ENCODE measurements around the gene RFNG. TPM values are rescaled to one million over a fixed set of nuclear protein-coding genes. Genes with fewer than 3 reads are reported as not detected.

Gene RFNG
- total RNA-seq, 1 experiment from 2014 or later = 52.0 TPM

DNA sequence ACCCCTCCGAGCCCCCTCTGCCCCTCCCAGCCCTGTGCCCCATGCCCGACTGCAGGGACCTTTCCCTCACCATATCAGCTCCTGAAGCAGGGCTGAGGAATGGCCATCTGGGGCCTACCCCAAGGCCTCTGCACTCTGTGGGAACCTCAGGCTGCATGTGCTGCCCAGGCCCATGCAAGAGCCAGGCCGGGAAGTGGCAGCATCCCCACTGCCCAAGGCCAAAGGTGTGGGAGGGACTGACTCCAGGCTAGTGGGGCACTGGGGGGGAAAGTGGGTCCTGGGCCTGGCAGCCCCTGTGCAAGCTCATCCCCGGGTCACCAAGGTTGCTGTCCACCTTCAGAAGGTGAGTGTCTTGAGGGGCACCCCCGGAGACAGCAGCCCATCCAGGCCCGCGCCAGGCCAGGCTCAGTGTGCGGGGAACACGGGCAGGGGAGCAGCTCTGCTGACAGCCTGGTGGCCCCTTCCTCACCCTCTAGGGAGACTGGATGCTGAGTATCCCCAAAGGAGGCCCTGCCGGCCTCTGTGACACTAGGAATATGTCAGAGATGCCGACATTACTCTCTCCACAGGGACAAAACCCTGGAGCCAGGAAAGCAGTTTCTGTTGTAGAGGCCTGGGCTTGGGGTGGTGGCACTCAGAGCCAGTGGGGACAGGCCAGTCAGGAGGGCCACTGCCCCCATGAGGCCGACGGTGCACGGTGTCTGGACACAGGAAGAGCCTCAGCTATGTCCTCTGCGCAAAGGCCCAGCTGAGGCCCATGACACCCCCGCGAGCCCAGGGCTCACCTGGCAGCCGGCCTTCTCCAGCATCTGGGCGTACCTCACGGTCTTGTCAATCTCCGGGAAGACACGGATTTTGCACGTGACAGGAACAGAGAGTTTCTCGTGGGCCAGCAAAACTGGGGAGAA lies 10.7 kb upstream of the RFNG start:
- Histone ChIP-seq H3K9me3 (ENCODE audit: control insufficient read depth in 1 of 2, insufficient read depth in 1 of 2, low read depth in 1 of 2, low read length in 2 of 2) (no peaks in the 10 kb centered on the region), H4K20me1 (ENCODE audit: insufficient read depth) (no peaks in the 10 kb centered on the region; the same call in 1 of the 2 replicates), H3K27me3 (ENCODE audit: insufficient read depth, low read length) (no peaks in the 10 kb centered on the region), H2AFZ (ENCODE audit: low read depth, low read length, poor library complexity, severe bottlenecking) (no peak overlapping the region), H3K9ac (ENCODE audit: low read length) (no peak overlapping the region), H3K4me2 (ENCODE audit: low read length) (no peak overlapping the region), H3K27ac (ENCODE audit: low read depth, low read length) (peak overlapping the region; percentile 19; the same call in 1 of the 2 replicates), H3K36me3 (ENCODE audit: control insufficient read depth in 1 of 2, insufficient read depth in 2 of 2, low read length in 2 of 2) (peaks cover 18 to 65% of the 10 kb centered on the region in 2 experiments), H3K79me2 (ENCODE audit: insufficient read depth, low read length) (peaks cover 35% of the 10 kb centered on the region), H3K4me3 (replicated peaks in 1 of 2; ENCODE audit: low read depth in 1 of 2, low read length in 2 of 2) (no peak overlapping the region), H3K4me1 (ENCODE audit: control insufficient read depth in 1 of 2, insufficient read depth in 2 of 2, low read length in 2 of 2) (peaks cover 11 to 22% of the 10 kb centered on the region in 2 experiments; a peak in 3 of 4 replicates), H3K9me2 (ENCODE audit: insufficient read depth) (no peaks in the 10 kb centered on the region)
- ATAC-seq (no peak), DNase-seq (ENCODE audit: low read depth, low spot score) (no peak)
- BruUV-seq (replicated peaks) = no TSS peak
- intact Hi-C loops (cut with micrococcal nuclease) = no loop called here
- CTCF ChIA-PET = no interaction called here
- POLR2A ChIA-PET = no interaction called here
- TF ChIP-seq RAD21 (IDR thresholded peaks at IDR 0.05; ENCODE audit: low read depth) (no peak), CTCF (IDR thresholded peaks at IDR 0.05 in 2 of 3, conservative IDR thresholded peaks at IDR 0.05 in 1 of 3; ENCODE audit: borderline replicate concordance in 1 of 3, insufficient read depth in 1 of 3, low read depth in 2 of 3, low read length in 2 of 3) (peak in 2 of 3 experiments; percentile 16 to 20; a peak in 1 of 6 replicates), EGR1 (IDR thresholded peaks at IDR 0.05; ENCODE audit: low read depth) (no peak)
- RAD21 ChIA-PET (ENCODE audit: low non-redundant PET in 1 of 2, low total read pairs in 2 of 2, uncharacterized antibody in 2 of 2, unreplicated experiment in 2 of 2) = no interaction called here
